Endothelial cell of umbilical vein (primary cell): ENCODE measurements around the gene ZNF384.

Experiments used
- EZH2 ChIP-seq: IDR thresholded peaks from 2 replicates; pipeline ENCODE4 v1.6.1; 2012; ENCODE audit warnings: borderline replicate concordance, low read depth, mild to moderate bottlenecking, moderate library complexity, low read length, inconsistent platforms; ENCODE audit not compliant: severe bottlenecking
- FOS ChIP-seq: IDR thresholded peaks from 2 replicates; pipeline ENCODE4 v1.6.1; 2011; ENCODE audit warnings: mild to moderate bottlenecking, low read length, moderate library complexity, borderline replicate concordance; ENCODE audit not compliant: insufficient read depth
- GATA2 ChIP-seq: IDR thresholded peaks from 2 replicates; pipeline ENCODE4 v1.7.0; 2011; ENCODE audit warnings: low read depth, mild to moderate bottlenecking, moderate library complexity, mixed read lengths, low read length; ENCODE audit not compliant: insufficient read length, insufficient read depth
- MYC ChIP-seq: IDR thresholded peaks from one replicate; pipeline ENCODE4 v1.6.1; 2011; ENCODE audit warnings: mild to moderate bottlenecking, low read depth, low read length
- POLR2A ChIP-seq: IDR thresholded peaks from 2 replicates; pipeline ENCODE4 v1.6.1; 2012; ENCODE audit warnings: low read depth, mild to moderate bottlenecking, control low read depth, low read length
- POLR2AphosphoS5 ChIP-seq: IDR thresholded peaks from 2 replicates; pipeline ENCODE4 v1.6.1; 2012; ENCODE audit warnings: low read depth, mild to moderate bottlenecking, control low read depth, low read length, moderate library complexity; ENCODE audit not compliant: insufficient read depth
- TF ChIP-seq, protein P1 (sequence below), 2 donors: IDR thresholded peaks; 1 replicate in 1 of 2; 2 replicates in 1 of 2; pipeline ENCODE4 v1.5.1; 2011; ENCODE audit warnings: low read length in 2 of 2, mild to moderate bottlenecking in 2 of 2, moderate library complexity in 2 of 2, control low read depth in 1 of 2, inconsistent platforms in 1 of 2, low read depth in 1 of 2; ENCODE audit not compliant: insufficient read depth in 1 of 2; ENCODE audit errors: extremely low read depth in 1 of 2
- TF ChIP-seq, protein P2 (sequence below): IDR thresholded peaks from 2 replicates; pipeline ENCODE4 v1.6.1; 2011; ENCODE audit not compliant: insufficient read depth, insufficient read length

DNA sequence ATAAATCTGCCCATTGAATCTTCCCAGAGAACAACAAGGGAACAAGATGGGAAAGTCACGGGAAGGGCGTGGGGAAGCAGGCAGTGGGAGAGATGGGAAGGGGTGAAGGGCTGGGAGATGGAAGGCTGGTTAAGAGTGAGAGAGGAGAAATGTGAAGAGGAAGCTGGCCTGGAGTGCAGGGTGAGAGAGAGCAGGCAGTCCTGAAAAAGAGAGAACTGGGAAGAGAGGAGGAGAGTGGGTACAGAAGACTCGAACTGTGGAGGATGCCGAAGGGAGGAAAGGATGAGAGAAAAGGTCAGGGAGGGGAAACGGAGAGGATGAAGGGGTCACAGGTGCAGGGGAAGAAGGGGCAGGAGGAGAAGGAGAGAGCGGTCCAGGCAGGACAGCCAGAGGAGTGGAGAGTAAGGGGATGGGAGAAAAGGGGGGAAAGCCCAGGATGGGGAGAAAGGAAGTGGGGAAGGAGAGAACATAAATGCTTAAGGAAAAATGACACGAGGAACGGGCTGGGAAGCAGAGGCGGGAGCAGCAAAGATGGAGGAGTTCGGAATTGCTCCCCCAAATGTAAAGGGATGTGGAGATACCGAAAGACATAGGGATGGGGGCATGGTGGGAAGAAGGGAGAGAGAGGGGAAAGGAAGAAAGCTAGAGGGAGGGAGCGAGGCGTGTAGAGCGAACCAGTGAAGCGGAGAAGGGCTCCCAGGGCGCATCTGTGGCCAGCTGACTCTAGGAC, 10.2 kb upstream of the ZNF384 start:
- TF ChIP-seq, protein P1, sequence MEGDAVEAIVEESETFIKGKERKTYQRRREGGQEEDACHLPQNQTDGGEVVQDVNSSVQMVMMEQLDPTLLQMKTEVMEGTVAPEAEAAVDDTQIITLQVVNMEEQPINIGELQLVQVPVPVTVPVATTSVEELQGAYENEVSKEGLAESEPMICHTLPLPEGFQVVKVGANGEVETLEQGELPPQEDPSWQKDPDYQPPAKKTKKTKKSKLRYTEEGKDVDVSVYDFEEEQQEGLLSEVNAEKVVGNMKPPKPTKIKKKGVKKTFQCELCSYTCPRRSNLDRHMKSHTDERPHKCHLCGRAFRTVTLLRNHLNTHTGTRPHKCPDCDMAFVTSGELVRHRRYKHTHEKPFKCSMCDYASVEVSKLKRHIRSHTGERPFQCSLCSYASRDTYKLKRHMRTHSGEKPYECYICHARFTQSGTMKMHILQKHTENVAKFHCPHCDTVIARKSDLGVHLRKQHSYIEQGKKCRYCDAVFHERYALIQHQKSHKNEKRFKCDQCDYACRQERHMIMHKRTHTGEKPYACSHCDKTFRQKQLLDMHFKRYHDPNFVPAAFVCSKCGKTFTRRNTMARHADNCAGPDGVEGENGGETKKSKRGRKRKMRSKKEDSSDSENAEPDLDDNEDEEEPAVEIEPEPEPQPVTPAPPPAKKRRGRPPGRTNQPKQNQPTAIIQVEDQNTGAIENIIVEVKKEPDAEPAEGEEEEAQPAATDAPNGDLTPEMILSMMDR (IDR thresholded peaks at IDR 0.05; ENCODE audit: extremely low read depth in 1 of 2, insufficient read depth in 1 of 2, low read depth in 1 of 2, low read length in 2 of 2), result no peak
- no peak for TF ChIP-seq POLR2AphosphoS5
- no peak for TF ChIP-seq POLR2A
- peak; percentile 81 for TF ChIP-seq EZH2
- no peak for TF ChIP-seq MYC
- TF ChIP-seq, protein P2, sequence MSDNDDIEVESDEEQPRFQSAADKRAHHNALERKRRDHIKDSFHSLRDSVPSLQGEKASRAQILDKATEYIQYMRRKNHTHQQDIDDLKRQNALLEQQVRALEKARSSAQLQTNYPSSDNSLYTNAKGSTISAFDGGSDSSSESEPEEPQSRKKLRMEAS, result no peak
- TF ChIP-seq GATA2, result no peak
- TF ChIP-seq FOS, result no peak
